Stimulated activated CD8-positive, alpha-beta memory T cell treated with anti-CD3 and anti-CD28 coated beads, Interleukin-4, amount 100 ng/mL, for 24 hours (primary cell): ENCODE results near the gene CELF2.
A peak's percentile ranks its signal among the peaks of the same experiment; 100 is the strongest.

Experiments used
- DNase-seq: peaks from one replicate; pipeline ENCODE4 v3.0.0-alpha.2; 2020; ENCODE audit warnings: low read depth

Gene CELF2

DNA sequence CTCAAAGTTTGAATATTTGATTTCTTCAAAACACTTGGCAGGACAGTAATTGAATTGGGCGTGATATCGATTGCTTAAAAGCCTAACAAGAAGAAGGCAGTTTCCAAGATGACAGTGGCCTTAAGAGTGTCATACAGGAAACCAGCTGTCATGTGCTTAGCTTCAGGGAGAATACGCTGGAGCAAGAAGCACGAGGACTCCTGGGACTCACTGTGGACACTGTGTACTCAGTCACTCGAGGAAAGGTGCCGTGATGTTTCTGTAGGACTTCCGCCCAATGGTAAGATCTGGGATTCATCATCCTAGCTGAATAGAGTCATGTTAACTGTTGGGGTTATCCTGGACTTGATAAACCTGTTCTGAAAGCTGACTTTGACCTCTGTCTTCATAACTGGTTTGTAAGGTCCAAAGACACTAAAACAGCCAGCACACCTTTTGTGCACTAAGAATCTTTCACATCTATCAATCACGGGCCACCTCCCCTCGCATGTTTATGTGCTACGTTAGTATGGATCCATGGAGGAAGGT lies 113.5 kb downstream of the CELF2 start:
- DNase-seq = no peak

DNA sequence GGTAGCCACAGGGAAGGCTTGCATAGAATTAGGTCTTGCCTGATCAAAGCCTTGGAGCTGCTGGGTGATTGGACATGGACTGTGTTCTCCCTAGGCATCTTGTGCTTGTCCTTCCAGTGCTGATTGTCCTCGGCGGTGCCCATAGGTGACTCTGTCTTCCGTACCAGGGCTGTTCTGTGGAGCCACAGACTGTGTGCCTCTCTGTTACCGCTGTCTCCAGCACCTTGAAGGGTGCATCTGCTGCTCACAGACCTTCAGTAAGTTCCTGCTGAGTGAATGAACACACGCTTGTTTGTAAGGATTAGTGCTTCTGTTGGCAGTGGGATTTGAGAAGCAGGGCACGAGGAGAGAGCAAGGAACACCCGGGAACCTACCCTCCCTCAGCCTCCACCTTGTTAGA lies 116.7 kb downstream of the CELF2 start:
- DNase-seq = no peak

GRCh38 chr10:11135709-11136108 lies 118.0 kb downstream of the CELF2 start:
- no peak for DNase-seq

DNA sequence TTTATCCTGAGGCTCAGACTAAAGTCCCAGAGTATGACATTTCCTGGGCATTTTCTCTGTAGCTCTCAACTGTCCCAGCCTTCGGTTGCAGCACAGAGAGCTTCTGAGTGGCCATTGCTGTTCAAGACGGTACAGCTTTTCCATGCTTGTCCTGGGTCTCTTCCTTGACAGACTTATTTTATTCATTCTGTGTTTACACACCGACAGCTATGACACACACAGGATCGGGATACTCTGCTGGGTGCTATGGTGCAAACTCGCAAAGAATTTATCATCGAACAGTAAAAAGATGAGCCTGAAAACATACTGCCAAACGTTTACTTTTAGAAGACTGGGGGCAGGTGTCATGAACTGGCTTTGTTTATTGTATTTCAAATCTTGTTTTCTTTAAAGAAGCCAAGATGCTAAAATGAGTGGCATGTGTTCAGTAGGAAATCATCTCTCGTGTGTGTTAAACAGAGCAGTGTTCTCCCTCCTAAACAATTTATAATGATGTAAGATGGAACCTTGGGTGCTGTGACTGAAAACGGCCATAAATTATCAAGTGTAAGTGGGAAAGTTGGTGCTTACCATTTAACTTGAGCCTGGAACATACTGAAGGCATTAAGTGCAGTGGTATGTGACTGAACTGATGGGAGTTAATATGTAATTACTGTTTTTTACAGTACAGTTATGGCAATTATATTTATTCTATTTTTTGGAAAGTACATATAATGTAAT lies 120.8 kb downstream of the CELF2 start:
- no peak for DNase-seq

DNA sequence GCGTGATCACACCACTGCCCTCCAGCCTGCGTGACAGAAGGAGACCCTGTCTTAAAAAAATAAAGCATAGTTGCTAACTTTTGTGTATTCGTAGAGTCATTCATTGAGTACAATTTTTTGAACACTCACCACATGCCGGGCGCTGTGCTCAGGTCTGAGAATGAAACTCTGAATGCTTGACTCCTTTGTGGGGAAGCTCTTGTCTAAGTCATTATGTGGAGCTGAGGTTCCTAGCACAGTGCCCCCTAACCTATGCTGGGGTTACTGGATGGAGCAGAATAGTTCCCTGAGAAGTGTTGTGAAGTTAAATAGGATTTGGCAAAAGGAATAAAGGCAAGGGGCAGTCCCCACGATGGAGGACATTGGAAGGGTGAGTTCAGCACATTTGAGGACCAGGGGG lies 123.3 kb downstream of the CELF2 start:
- no peak for DNase-seq

DNA sequence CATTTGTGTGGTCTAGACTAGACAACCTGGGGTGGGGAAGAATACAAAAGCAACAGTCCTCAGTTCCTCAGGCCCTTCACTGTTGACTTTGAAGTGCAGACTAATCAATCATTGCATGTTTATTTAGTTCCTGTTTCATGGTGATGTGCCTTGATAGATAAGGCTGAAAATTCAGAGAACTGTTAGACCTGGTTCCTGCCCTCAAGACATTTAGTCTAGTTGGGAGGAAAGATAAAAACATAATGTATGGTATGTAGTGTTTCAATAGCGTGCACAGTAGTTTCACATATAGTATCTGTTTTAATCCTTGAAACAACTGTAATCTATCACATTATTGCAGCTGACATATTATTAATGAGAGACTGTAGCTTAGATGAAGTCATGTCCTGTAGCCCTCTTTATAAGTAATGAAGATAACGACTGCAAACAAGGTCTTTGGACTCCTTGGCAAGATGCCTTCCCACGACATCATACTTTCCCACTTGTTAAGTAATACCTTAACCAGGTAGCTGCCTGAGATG lies 124.0 kb downstream of the CELF2 start:
- DNase-seq = no peak

DNA sequence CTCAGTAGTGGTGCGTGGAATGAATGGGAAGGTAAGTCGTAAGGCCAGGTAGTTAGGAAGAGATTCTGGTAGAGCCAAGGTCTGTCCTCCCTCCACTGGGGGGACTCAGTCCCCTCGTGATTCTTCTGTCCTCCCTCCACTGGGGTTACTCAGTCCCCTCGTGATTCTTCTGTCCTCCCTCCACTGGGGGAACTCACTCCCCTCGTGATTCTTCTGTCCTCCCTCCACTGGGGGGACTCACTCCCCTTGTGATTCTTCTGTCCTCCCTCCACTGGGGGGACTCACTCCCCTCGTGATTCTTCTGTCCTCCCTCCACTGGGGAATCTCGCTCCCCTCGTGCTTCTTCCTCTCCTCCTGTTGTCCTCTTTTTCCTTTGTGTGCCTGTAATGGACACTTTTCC lies 125.1 kb downstream of the CELF2 start:
- DNase-seq = no peak

DNA sequence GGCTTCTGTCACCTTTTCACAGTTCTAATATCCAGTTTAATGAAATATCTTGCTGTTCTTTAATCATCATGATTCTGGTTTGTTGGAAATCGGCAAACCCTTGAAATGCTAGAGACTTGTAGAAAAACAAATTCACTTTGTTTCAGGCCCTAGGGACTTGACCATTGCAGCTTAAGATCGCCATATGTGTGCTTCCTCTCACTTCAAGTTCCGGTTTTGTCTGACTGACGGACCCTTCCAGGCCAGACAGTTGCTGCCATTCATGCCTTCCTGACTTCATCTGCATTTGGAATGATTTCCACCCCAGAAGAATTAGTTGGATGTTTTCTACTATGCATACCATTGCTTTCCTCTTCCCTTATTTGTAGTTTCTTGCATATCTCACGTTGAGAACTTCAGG lies 125.6 kb downstream of the CELF2 start:
- no peak for DNase-seq

GRCh38 chr10:11144626-11145494 lies 127.2 kb downstream of the CELF2 start:
- DNase-seq = no peak

DNA sequence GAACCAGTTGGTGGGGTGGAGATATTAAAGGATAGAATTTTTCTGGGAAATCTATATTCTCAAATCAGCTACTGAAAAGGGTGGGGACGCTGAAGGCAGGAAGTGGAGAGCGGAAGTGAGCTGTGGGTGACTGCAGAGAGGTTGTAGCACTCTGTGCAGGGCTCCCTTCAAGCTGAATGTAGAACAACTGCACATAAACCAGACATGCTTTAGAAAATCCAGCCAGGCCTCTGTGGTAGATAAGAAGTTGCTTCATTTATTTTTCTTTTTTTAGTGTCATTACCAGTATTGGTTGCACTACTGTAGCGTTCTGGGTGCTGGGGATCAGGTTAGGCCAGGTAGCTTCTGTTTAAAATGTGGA lies 127.8 kb downstream of the CELF2 start:
- peak; percentile 34 for DNase-seq

DNA sequence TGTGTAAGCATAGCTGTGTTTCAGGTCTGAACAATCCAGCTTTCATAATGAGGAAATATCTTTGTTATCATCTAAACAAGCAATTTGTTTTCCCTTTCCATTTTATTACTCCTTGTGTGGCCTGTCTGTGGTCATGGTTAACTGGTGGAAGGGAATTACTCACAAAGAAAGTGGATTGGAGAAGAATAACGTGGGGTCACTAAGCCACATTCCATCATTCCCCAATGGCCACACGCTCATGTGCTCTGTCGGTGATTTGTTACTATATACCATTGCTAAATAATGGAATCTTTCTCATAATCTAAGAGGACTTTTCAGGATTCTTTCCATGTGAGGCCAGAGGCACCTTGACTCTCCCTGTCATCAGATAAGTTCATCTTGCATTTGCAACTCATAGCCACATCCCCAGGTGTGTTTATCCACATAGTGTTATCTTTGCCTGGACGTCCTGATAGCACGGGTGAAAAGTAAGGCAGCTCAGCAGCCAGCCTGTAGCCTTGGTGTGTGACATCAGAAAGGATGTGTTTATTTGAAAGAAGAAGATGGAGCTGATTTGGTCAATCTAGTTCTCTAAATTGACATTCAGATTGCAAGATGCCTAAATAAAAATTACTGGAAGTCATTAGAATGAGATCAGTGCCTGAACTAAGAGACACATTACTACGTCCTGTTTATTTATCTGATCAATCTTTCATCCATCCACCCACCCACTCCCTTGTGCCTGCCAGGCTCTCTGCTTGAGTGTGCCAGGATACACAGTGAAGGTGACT lies 128.9 kb downstream of the CELF2 start:
- no peak for DNase-seq

- no peak for DNase-seq
Measured at GRCh38 chr10:11147722-11148121, 130.1 kb downstream of the CELF2 start.

- no peak for DNase-seq
Measured at GRCh38 chr10:11148142-11149028, 130.7 kb downstream of the CELF2 start.

- DNase-seq = no peak
Measured at GRCh38 chr10:11149807-11150141, 132.1 kb downstream of the CELF2 start.

- no peak for DNase-seq
Measured at GRCh38 chr10:11150231-11150731, 132.6 kb downstream of the CELF2 start.

- DNase-seq = no peak
Measured at GRCh38 chr10:11150879-11151415, 133.3 kb downstream of the CELF2 start.

GRCh38 chr10:11152801-11153200 lies 135.1 kb downstream of the CELF2 start:
- no peak for DNase-seq

DNA sequence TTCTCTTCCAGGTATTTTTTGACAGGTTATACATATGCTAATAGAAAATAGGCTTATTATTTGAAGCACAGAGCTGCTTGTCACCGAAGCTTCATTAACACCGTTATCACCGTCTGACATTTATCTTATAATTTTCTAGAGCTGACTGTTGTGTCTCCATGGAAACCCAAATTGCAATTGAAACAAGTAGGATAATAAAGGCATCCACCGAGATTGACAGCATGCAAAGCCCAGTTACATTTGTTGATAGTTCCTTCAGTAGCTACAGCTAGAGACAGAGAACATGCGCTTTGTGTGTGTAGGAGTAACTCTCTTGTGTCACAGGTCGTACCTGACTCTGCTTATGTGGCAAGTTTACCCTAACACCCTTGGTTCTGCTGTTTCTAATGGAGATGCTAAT lies 135.6 kb downstream of the CELF2 start:
- DNase-seq = no peak

- no peak for DNase-seq
Measured at GRCh38 chr10:11153766-11154165, 136.1 kb downstream of the CELF2 start.

DNA sequence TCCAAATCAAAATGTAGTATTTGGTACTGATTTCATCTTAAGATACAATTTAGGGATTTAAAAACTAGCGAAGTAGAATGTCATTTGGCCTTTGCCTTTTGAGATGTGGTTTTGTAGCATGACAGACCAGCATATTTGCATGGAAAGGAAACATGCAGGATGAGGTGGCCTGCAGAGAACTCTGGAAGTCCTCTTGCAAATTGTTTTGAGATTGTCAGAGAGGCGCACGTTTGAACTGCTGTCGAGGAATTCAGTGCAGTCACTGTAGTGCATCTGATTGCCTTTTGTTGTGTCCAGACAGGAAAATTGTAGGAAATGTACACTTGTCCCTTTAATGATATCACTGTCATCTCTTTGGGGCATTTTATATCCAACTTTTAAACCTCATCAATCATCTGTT lies 136.7 kb downstream of the CELF2 start:
- no peak for DNase-seq
